Mesodermal cell (in vitro differentiated cells): Measurements from ENCODE around the gene MMAB.

Experiments
- H3K27ac ChIP-seq: 2 replicates; pipeline ENCODE4 v1.7.0; 2013; ENCODE audit warnings: mild to moderate bottlenecking, low read depth, low read length, moderate library complexity; ENCODE audit not compliant: severe bottlenecking
- H3K36me3 ChIP-seq: 2 replicates; pipeline ENCODE4 v1.7.1; 2013; ENCODE audit warnings: mild to moderate bottlenecking, low read length, moderate library complexity; ENCODE audit not compliant: control insufficient read depth, insufficient read depth
- H3K4me1 ChIP-seq: one replicate; pipeline ENCODE4 v1.7.1; 2013; ENCODE audit warnings: mild to moderate bottlenecking, low read length; ENCODE audit not compliant: insufficient read depth, control insufficient read depth, poor library complexity, severe bottlenecking
- H3K4me3 ChIP-seq: 2 replicates; pipeline ENCODE4 v1.7.0; 2013; ENCODE audit warnings: low read length, control low read depth, mild to moderate bottlenecking; ENCODE audit not compliant: insufficient read depth, poor library complexity, severe bottlenecking; ENCODE audit errors: extremely low read depth
- H3K9me3 ChIP-seq: 2 replicates; pipeline ENCODE4 v1.7.1; 2013; ENCODE audit warnings: mild to moderate bottlenecking, low read length, moderate library complexity; ENCODE audit not compliant: control insufficient read depth
- WGBS, 2 experiments: methylation state at CpG; one replicate each; pipeline ENCODE4 v1.1.5; 2013; ENCODE audit warnings: missing lambda C conversion rate in 2 of 2; ENCODE audit not compliant: insufficient coverage in 2 of 2; 5-methylcytosine and 5-hydroxymethylcytosine counted together

MMAB gene

GRCh38 chr12:109582636-109583035 is 9.3 kb upstream of the MMAB start:
- H3K9me3 ChIP-seq = no peaks in the 10 kb centered on the region
- peaks cover 92% of the 10 kb centered on the region for H3K36me3 ChIP-seq
- 100% methylated on average over 1 of the region's 5 CpGs for WGBS, 2 experiments
- no peak overlapping the region for H3K4me3 ChIP-seq
- H3K27ac ChIP-seq = no peak overlapping the region
- H3K4me1 ChIP-seq = no peaks in the 10 kb centered on the region

GRCh38 chr12:109581856-109582255 is 8.6 kb upstream of the MMAB start:
- no peaks in the 10 kb centered on the region for H3K4me1 ChIP-seq
- H3K9me3 ChIP-seq = no peaks in the 10 kb centered on the region
- peaks cover 92% of the 10 kb centered on the region for H3K36me3 ChIP-seq
- H3K27ac ChIP-seq = no peak overlapping the region
- 80 to 93% methylated on average over 6 to 8 of the region's 8 CpGs for WGBS, 2 experiments
- no peak overlapping the region for H3K4me3 ChIP-seq

GRCh38 chr12:109581334-109581691 is 8.0 kb upstream of the MMAB start:
- Histone ChIP-seq H3K4me3 (no peak overlapping the region), H3K27ac (no peak overlapping the region), H3K9me3 (no peaks in the 10 kb centered on the region), H3K36me3 (peaks cover 92% of the 10 kb centered on the region), H3K4me1 (no peaks in the 10 kb centered on the region)
- 91 to 99% methylated on average over 17 to 18 of the region's 18 CpGs for WGBS, 2 experiments

GRCh38 chr12:109580684-109581333 is 7.5 kb upstream of the MMAB start:
- Histone ChIP-seq H3K27ac (no peak overlapping the region), H3K9me3 (no peaks in the 10 kb centered on the region), H3K4me1 (no peaks in the 10 kb centered on the region), H3K36me3 (peaks cover 92% of the 10 kb centered on the region), H3K4me3 (no peak overlapping the region)
- 96 to 98% methylated on average over 13 of the region's 13 CpGs for WGBS, 2 experiments

GRCh38 chr12:109580272-109580671 is 7.0 kb upstream of the MMAB start:
- peaks cover 93% of the 10 kb centered on the region for H3K36me3 ChIP-seq
- no peak overlapping the region for H3K4me3 ChIP-seq
- no peak overlapping the region for H3K27ac ChIP-seq
- H3K4me1 ChIP-seq = no peaks in the 10 kb centered on the region
- WGBS, 2 experiments = 94 to 95% methylated on average over 2 to 6 of the region's 8 CpGs
- H3K9me3 ChIP-seq = no peaks in the 10 kb centered on the region

- WGBS, 2 experiments = 85 to 89% methylated on average over 7 of the region's 7 CpGs
- Histone ChIP-seq H3K9me3 (no peaks in the 10 kb centered on the region), H3K4me1 (peaks cover 4% of the 10 kb centered on the region), H3K4me3 (no peak overlapping the region), H3K27ac (no peak overlapping the region), H3K36me3 (peaks cover 93% of the 10 kb centered on the region)
These were observed 6.3 kb upstream of the MMAB start for GRCh38 chr12:109579639-109580038.

- Histone ChIP-seq H3K36me3 (peaks cover 83% of the 10 kb centered on the region), H3K4me3 (no peak overlapping the region), H3K9me3 (no peaks in the 10 kb centered on the region), H3K27ac (no peak overlapping the region), H3K4me1 (peaks cover 6% of the 10 kb centered on the region)
- WGBS, 2 experiments = 85 to 93% methylated on average over 8 of the region's 8 CpGs
These were observed 5.1 kb upstream of the MMAB start for GRCh38 chr12:109578330-109578927.

- Histone ChIP-seq H3K9me3 (no peaks in the 10 kb centered on the region), H3K27ac (no peak overlapping the region), H3K4me1 (peaks cover 10% of the 10 kb centered on the region), H3K4me3 (no peak overlapping the region), H3K36me3 (peaks cover 78% of the 10 kb centered on the region)
- WGBS, 2 experiments = no CpG with 5 or more reads among the region's 1 CpG
These were observed 4.0 kb upstream of the MMAB start for GRCh38 chr12:109577311-109577710.

- Histone ChIP-seq H3K4me1 (peaks cover 10% of the 10 kb centered on the region), H3K27ac (no peak overlapping the region), H3K4me3 (peak overlapping the region; percentile 8), H3K9me3 (no peaks in the 10 kb centered on the region), H3K36me3 (peaks cover 74% of the 10 kb centered on the region)
- WGBS, 2 experiments = 100% methylated on average over 1 to 3 of the region's 3 CpGs
These were observed 2.4 kb upstream of the MMAB start for GRCh38 chr12:109575683-109576082.

- peaks cover 10% of the 10 kb centered on the region for H3K4me1 ChIP-seq
- peak overlapping the region; percentile 80 for H3K4me3 ChIP-seq
- 0 to 1% methylated on average over 9 to 10 of the region's 13 CpGs for WGBS, 2 experiments
- H3K9me3 ChIP-seq = no peaks in the 10 kb centered on the region
- peaks cover 72% of the 10 kb centered on the region for H3K36me3 ChIP-seq
- H3K27ac ChIP-seq = no peak overlapping the region
These were observed 575 bp upstream of the MMAB start for GRCh38 chr12:109573914-109574244.

- Histone ChIP-seq H3K27ac (peak overlapping the region; percentile 90), H3K4me3 (peak overlapping the region; percentile 80), H3K4me1 (peaks cover 10% of the 10 kb centered on the region), H3K36me3 (peaks cover 70% of the 10 kb centered on the region), H3K9me3 (no peaks in the 10 kb centered on the region)
- WGBS, 2 experiments = 93 to 96% methylated on average over 2 to 3 of the region's 3 CpGs
These were observed 828 bp downstream of the MMAB start for GRCh38 chr12:109572506-109572845.
